OCI-LY7 (cell line): ENCODE results near the gene OSCP1.

Experiments
- CTCF ChIP-seq: fragments of 200-600 bp; sonication (generic); conservative IDR thresholded peaks from 2 replicates; pipeline ENCODE4 v1.5.1; 2014; ENCODE audit warnings: mild to moderate bottlenecking, antibody characterized with exemption, low read length, moderate library complexity, mixed read lengths
- EZH2phosphoT487 ChIP-seq: fragments of 200-600 bp; sonication (generic); IDR thresholded peaks from 2 replicates; pipeline ENCODE4 v1.6.1; 2018; ENCODE audit warnings: low read depth, borderline replicate concordance, mild to moderate bottlenecking, mixed run types, antibody characterized with exemption, low read length, moderate library complexity, mixed read lengths

- TF ChIP-seq CTCF (no peak), EZH2phosphoT487 (no peak)
These were observed 49.2 kb downstream of the OSCP1 start for GRCh38 chr1:36400825-36401601.
